Tibial nerve (tissue), 4 donors: ENCODE measurements around the gene RSAD1. TPM values are rescaled to one million over a fixed set of nuclear protein-coding genes. Genes with fewer than 3 reads are reported as not detected.

Experiments
- DNase-seq, 2 donors: peaks; one replicate each; pipeline ENCODE4 v3.0.0-alpha.2; 2019; ENCODE audit warnings: low spot score in 2 of 2
- H3K27ac ChIP-seq, 4 donors: fragments of 200-600 bp; sonication (generic) in 3 of 4; one replicate each; pipeline ENCODE4 v1.5.1; 2017 to 2019; ENCODE audit warnings: mild to moderate bottlenecking in 1 of 4
- H3K27me3 ChIP-seq, 2 donors: fragments of 200-600 bp; sonication (generic) in 1 of 2; one replicate each; pipeline versions ENCODE4 v1.5.1 to v1.6.0; 2017 to 2019
- H3K36me3 ChIP-seq, 3 donors: fragments of 200-600 bp; sonication (generic); one replicate each; pipeline ENCODE4 v1.5.1; 2018 to 2019
- H3K4me1 ChIP-seq, 4 donors: fragments of 200-600 bp; sonication (generic) in 3 of 4; one replicate each; pipeline ENCODE4 v1.5.1; 2017 to 2019
- H3K4me3 ChIP-seq, 4 donors: fragments of 200-600 bp; sonication (generic) in 3 of 4; one replicate each; pipeline ENCODE4 v1.5.1; 2017 to 2019; ENCODE audit warnings: mild to moderate bottlenecking in 1 of 4, moderate library complexity in 1 of 4
- H3K9me3 ChIP-seq, 4 donors: fragments of 200-600 bp; sonication (generic) in 3 of 4; one replicate each; pipeline ENCODE4 v1.5.1; 2017 to 2019
- CTCF ChIP-seq, 5 experiments: fragments of 200-600 bp in 3 of 5; fragments of 450-650 bp in 2 of 5; sonication (generic) in 3 of 5; IDR thresholded peaks; one replicate each; pipeline ENCODE4 v1.5.1; 2016 to 2019; ENCODE audit warnings: antibody characterized with exemption in 5 of 5, mild to moderate bottlenecking in 3 of 5, moderate library complexity in 2 of 5
- EP300 ChIP-seq, 2 donors: sonication (generic); formaldehyde crosslinking; IDR thresholded peaks; one replicate each; pipeline ENCODE4 v1.6.1; 2017; ENCODE audit warnings: antibody characterized with exemption in 2 of 2, mild to moderate bottlenecking in 1 of 2
- POLR2A ChIP-seq, 2 donors: fragments of 450-650 bp; IDR thresholded peaks; one replicate each; pipeline ENCODE4 v1.6.1; 2017; ENCODE audit warnings: antibody characterized with exemption in 2 of 2, mild to moderate bottlenecking in 2 of 2, moderate library complexity in 2 of 2
- WGBS, 2 donors: methylation state at CpG; one replicate each; pipeline ENCODE4 v1.1.5; 2018; 5-methylcytosine and 5-hydroxymethylcytosine counted together
- total RNA-seq, 4 donors: library from RNA; depleted of rRNA; stranded (reverse); fragments of >200 nt; gene quantifications; one replicate each; pipeline ENCODE4 v1.1.0, GENCODE V29; 2016

The RSAD1 gene
- total RNA-seq, 4 donors from 2014 or later = 30.8 to 61.8 (median 32.9) TPM

- H3K9me3 ChIP-seq = no peaks in the 10 kb centered on the region
- TF ChIP-seq EP300 (IDR thresholded peaks at IDR 0.05) = no peak
- TF ChIP-seq POLR2A (IDR thresholded peaks at IDR 0.05) = no peak
- no peak for TF ChIP-seq CTCF (IDR thresholded peaks at IDR 0.05)
- H3K4me1 ChIP-seq = peaks cover 0 to 11% (median 0%) of the 10 kb centered on the region in 4 donors
- H3K36me3 ChIP-seq = peaks cover 0 to 8% (median 0%) of the 10 kb centered on the region in 3 donors
- no peak overlapping the region for H3K4me3 ChIP-seq
- H3K27ac ChIP-seq = no peak overlapping the region
- DNase-seq = no peak
- WGBS, 2 donors = 32 to 34% methylated on average over 3 of the region's 3 CpGs
- no peaks in the 10 kb centered on the region for H3K27me3 ChIP-seq
Observed at GRCh38 chr17:50443505-50443974, 35.1 kb upstream of the RSAD1 start.

GRCh38 chr17:50444841-50445715, 33.6 kb upstream of the RSAD1 start:
- peaks cover 0 to 8% (median 0%) of the 10 kb centered on the region in 3 donors for H3K36me3 ChIP-seq
- WGBS, 2 donors = 90 to 95% methylated on average over 6 of the region's 6 CpGs
- H3K27ac ChIP-seq = no peak overlapping the region

GRCh38 chr17:50445730-50446325, 32.8 kb upstream of the RSAD1 start:
- Histone ChIP-seq H3K27ac (no peak overlapping the region), H3K27me3 (no peaks in the 10 kb centered on the region), H3K9me3 (no peaks in the 10 kb centered on the region), H3K36me3 (peaks cover 0 to 3% (median 0%) of the 10 kb centered on the region in 3 donors), H3K4me1 (peaks cover 0 to 11% (median 0%) of the 10 kb centered on the region in 4 donors), H3K4me3 (no peak overlapping the region)
- DNase-seq = no peak
- WGBS, 2 donors = 36 to 38% methylated on average over 1 of the region's 1 CpG
- TF ChIP-seq EP300 (IDR thresholded peaks at IDR 0.05) (no peak), POLR2A (IDR thresholded peaks at IDR 0.05) (no peak), CTCF (IDR thresholded peaks at IDR 0.05) (no peak)

More at GRCh38 chr17:50444841-50445715, 33.6 kb upstream of the RSAD1 start:
- no peaks in the 10 kb centered on the region for H3K27me3 ChIP-seq
- no peaks in the 10 kb centered on the region for H3K9me3 ChIP-seq
- TF ChIP-seq CTCF (IDR thresholded peaks at IDR 0.05) = no peak
- no peak for TF ChIP-seq POLR2A (IDR thresholded peaks at IDR 0.05)
- TF ChIP-seq EP300 (IDR thresholded peaks at IDR 0.05) = no peak
- peaks cover 0 to 11% (median 0%) of the 10 kb centered on the region in 4 donors for H3K4me1 ChIP-seq
- DNase-seq = no peak
- no peak overlapping the region for H3K4me3 ChIP-seq

GRCh38 chr17:50447870-50448595, 30.6 kb upstream of the RSAD1 start:
- peaks cover 0 to 8% (median 2%) of the 10 kb centered on the region in 4 donors for H3K4me1 ChIP-seq
- WGBS, 2 donors = 82 to 89% methylated on average over 7 of the region's 7 CpGs
- no peaks in the 10 kb centered on the region for H3K27me3 ChIP-seq
- H3K27ac ChIP-seq = no peak overlapping the region
- no peak overlapping the region for H3K4me3 ChIP-seq
- no peaks in the 10 kb centered on the region for H3K9me3 ChIP-seq
- H3K36me3 ChIP-seq = no peaks in the 10 kb centered on the region
- DNase-seq = no peak
- TF ChIP-seq EP300 (IDR thresholded peaks at IDR 0.05) = no peak

GRCh38 chr17:50448643-50449042, 30.0 kb upstream of the RSAD1 start:
- Histone ChIP-seq H3K27ac (no peak overlapping the region), H3K27me3 (no peaks in the 10 kb centered on the region), H3K36me3 (no peaks in the 10 kb centered on the region), H3K9me3 (no peaks in the 10 kb centered on the region), H3K4me3 (no peak overlapping the region), H3K4me1 (peaks cover 0 to 3% (median 1%) of the 10 kb centered on the region in 4 donors)
- no peak for DNase-seq
- 63 to 67% methylated on average over 2 of the region's 2 CpGs for WGBS, 2 donors
- no peak for TF ChIP-seq CTCF (IDR thresholded peaks at IDR 0.05)
- TF ChIP-seq POLR2A (IDR thresholded peaks at IDR 0.05) = no peak
- TF ChIP-seq EP300 (IDR thresholded peaks at IDR 0.05) = no peak
